ENCODE results near the gene BEND5. TPM values are rescaled to one million over a fixed set of nuclear protein-coding genes. Genes with fewer than 3 reads are reported as not detected.

BEND5 gene
- total RNA-seq, 1 donor from 2014 or later = 13.1 TPM

- Mint-ChIP-seq H3K4me1 (ENCODE audit: low read depth) (no peaks in the 10 kb centered on the region), H3K27me3 (ENCODE audit: low read depth) (no peaks in the 10 kb centered on the region), H3K27ac (no peak overlapping the region), H3K36me3 (ENCODE audit: low read depth) (peaks cover 4% of the 10 kb centered on the region), H3K9me3 (no peaks in the 10 kb centered on the region), H3K4me3 (ENCODE audit: low read depth) (no peak overlapping the region)
- intact Hi-C loops (cut with micrococcal nuclease) = no loop called here
- DNase-seq (ENCODE audit: low spot score) = no peak
Observed at GRCh38 chr1:48730164-48730910, 46.4 kb downstream of the BEND5 start.

- Mint-ChIP-seq H3K9me3 (no peaks in the 10 kb centered on the region), H3K27me3 (ENCODE audit: low read depth) (peaks cover 3% of the 10 kb centered on the region), H3K36me3 (ENCODE audit: low read depth) (no peaks in the 10 kb centered on the region), H3K27ac (no peak overlapping the region), H3K4me1 (ENCODE audit: low read depth) (no peaks in the 10 kb centered on the region), H3K4me3 (ENCODE audit: low read depth) (no peak overlapping the region)
- no peak for DNase-seq (ENCODE audit: low spot score)
- intact Hi-C loops (cut with micrococcal nuclease) = no loop called here
Observed at GRCh38 chr1:48728584-48728983, 48.1 kb downstream of the BEND5 start.

- no peak for DNase-seq (ENCODE audit: low spot score)
- intact Hi-C loops (cut with micrococcal nuclease) = no loop called here
- H3K4me1 Mint-ChIP-seq (ENCODE audit: low read depth) = no peaks in the 10 kb centered on the region
- no peaks in the 10 kb centered on the region for H3K9me3 Mint-ChIP-seq
- no peak overlapping the region for H3K4me3 Mint-ChIP-seq (ENCODE audit: low read depth)
- H3K36me3 Mint-ChIP-seq (ENCODE audit: low read depth) = no peaks in the 10 kb centered on the region
- no peak overlapping the region for H3K27ac Mint-ChIP-seq
- H3K27me3 Mint-ChIP-seq (ENCODE audit: low read depth) = peaks cover 3% of the 10 kb centered on the region
Observed at GRCh38 chr1:48726557-48727215, 50.0 kb downstream of the BEND5 start.

GRCh38 chr1:48726139-48726538 is 50.6 kb downstream of the BEND5 start:
- DNase-seq (ENCODE audit: low spot score) = no peak
- Mint-ChIP-seq H3K36me3 (ENCODE audit: low read depth) (no peaks in the 10 kb centered on the region), H3K27ac (no peak overlapping the region), H3K4me1 (ENCODE audit: low read depth) (no peaks in the 10 kb centered on the region), H3K4me3 (ENCODE audit: low read depth) (no peak overlapping the region), H3K27me3 (ENCODE audit: low read depth) (peaks cover 3% of the 10 kb centered on the region), H3K9me3 (no peaks in the 10 kb centered on the region)
- intact Hi-C loops (cut with micrococcal nuclease) = no loop called here

- intact Hi-C loops (cut with micrococcal nuclease) = no loop called here
- H3K9me3 Mint-ChIP-seq = no peaks in the 10 kb centered on the region
- no peaks in the 10 kb centered on the region for H3K36me3 Mint-ChIP-seq (ENCODE audit: low read depth)
- no peak for DNase-seq (ENCODE audit: low spot score)
- no peak overlapping the region for H3K4me3 Mint-ChIP-seq (ENCODE audit: low read depth)
- H3K27ac Mint-ChIP-seq = no peak overlapping the region
- H3K4me1 Mint-ChIP-seq (ENCODE audit: low read depth) = no peaks in the 10 kb centered on the region
- peaks cover 3% of the 10 kb centered on the region for H3K27me3 Mint-ChIP-seq (ENCODE audit: low read depth)
Observed at GRCh38 chr1:48725341-48726046, 51.2 kb downstream of the BEND5 start.

- Mint-ChIP-seq H3K4me1 (ENCODE audit: low read depth) (no peaks in the 10 kb centered on the region), H3K27ac (no peak overlapping the region), H3K4me3 (ENCODE audit: low read depth) (no peak overlapping the region), H3K36me3 (ENCODE audit: low read depth) (no peaks in the 10 kb centered on the region), H3K9me3 (no peaks in the 10 kb centered on the region), H3K27me3 (ENCODE audit: low read depth) (peaks cover 3% of the 10 kb centered on the region)
- DNase-seq (ENCODE audit: low spot score) = no peak
- intact Hi-C loops (cut with micrococcal nuclease) = no loop called here
Observed at GRCh38 chr1:48720929-48721328, 55.8 kb downstream of the BEND5 start.

GRCh38 chr1:48718705-48719104 is 58.0 kb downstream of the BEND5 start:
- H3K36me3 Mint-ChIP-seq (ENCODE audit: low read depth) = no peaks in the 10 kb centered on the region
- no peak overlapping the region for H3K4me3 Mint-ChIP-seq (ENCODE audit: low read depth)
- intact Hi-C loops (cut with micrococcal nuclease) = no loop called here
- peaks cover 3% of the 10 kb centered on the region for H3K4me1 Mint-ChIP-seq (ENCODE audit: low read depth)
- no peaks in the 10 kb centered on the region for H3K9me3 Mint-ChIP-seq
- no peak for DNase-seq (ENCODE audit: low spot score)
- no peak overlapping the region for H3K27ac Mint-ChIP-seq
- H3K27me3 Mint-ChIP-seq (ENCODE audit: low read depth) = peaks cover under 1% of the 10 kb centered on the region

GRCh38 chr1:48718116-48718630 is 58.5 kb downstream of the BEND5 start:
- H3K4me1 Mint-ChIP-seq (ENCODE audit: low read depth) = peaks cover 3% of the 10 kb centered on the region
- H3K4me3 Mint-ChIP-seq (ENCODE audit: low read depth) = no peak overlapping the region
- no peaks in the 10 kb centered on the region for H3K9me3 Mint-ChIP-seq
- H3K27me3 Mint-ChIP-seq (ENCODE audit: low read depth) = no peaks in the 10 kb centered on the region
- no peak for DNase-seq (ENCODE audit: low spot score)
- no peak overlapping the region for H3K27ac Mint-ChIP-seq
- intact Hi-C loops (cut with micrococcal nuclease) = no loop called here
- no peaks in the 10 kb centered on the region for H3K36me3 Mint-ChIP-seq (ENCODE audit: low read depth)

- intact Hi-C loops (cut with micrococcal nuclease) = no loop called here
- Mint-ChIP-seq H3K27ac (no peak overlapping the region), H3K4me3 (ENCODE audit: low read depth) (no peak overlapping the region), H3K36me3 (ENCODE audit: low read depth) (no peaks in the 10 kb centered on the region), H3K27me3 (ENCODE audit: low read depth) (no peaks in the 10 kb centered on the region), H3K4me1 (ENCODE audit: low read depth) (peaks cover 3% of the 10 kb centered on the region), H3K9me3 (no peaks in the 10 kb centered on the region)
- DNase-seq (ENCODE audit: low spot score) = no peak
Observed at GRCh38 chr1:48717082-48717481, 59.6 kb downstream of the BEND5 start.

GRCh38 chr1:48715921-48716320 is 60.8 kb downstream of the BEND5 start:
- H3K4me1 Mint-ChIP-seq (ENCODE audit: low read depth) = peaks cover 3% of the 10 kb centered on the region
- H3K9me3 Mint-ChIP-seq = no peaks in the 10 kb centered on the region
- no peaks in the 10 kb centered on the region for H3K36me3 Mint-ChIP-seq (ENCODE audit: low read depth)
- no peak overlapping the region for H3K4me3 Mint-ChIP-seq (ENCODE audit: low read depth)
- no peak overlapping the region for H3K27ac Mint-ChIP-seq
- H3K27me3 Mint-ChIP-seq (ENCODE audit: low read depth) = no peaks in the 10 kb centered on the region
- DNase-seq (ENCODE audit: low spot score) = no peak
- intact Hi-C loops (cut with micrococcal nuclease) = no loop called here

- Mint-ChIP-seq H3K9me3 (no peaks in the 10 kb centered on the region), H3K27ac (no peak overlapping the region), H3K4me1 (ENCODE audit: low read depth) (peaks cover 3% of the 10 kb centered on the region), H3K27me3 (ENCODE audit: low read depth) (no peaks in the 10 kb centered on the region), H3K36me3 (ENCODE audit: low read depth) (no peaks in the 10 kb centered on the region), H3K4me3 (ENCODE audit: low read depth) (no peak overlapping the region)
- intact Hi-C loops (cut with micrococcal nuclease) = no loop called here
- DNase-seq (ENCODE audit: low spot score) = no peak
Observed at GRCh38 chr1:48710915-48711314, 65.8 kb downstream of the BEND5 start.

GRCh38 chr1:48710318-48710717 is 66.4 kb downstream of the BEND5 start:
- no peak overlapping the region for H3K4me3 Mint-ChIP-seq (ENCODE audit: low read depth)
- intact Hi-C loops (cut with micrococcal nuclease) = no loop called here
- peaks cover 5% of the 10 kb centered on the region for H3K27me3 Mint-ChIP-seq (ENCODE audit: low read depth)
- no peaks in the 10 kb centered on the region for H3K36me3 Mint-ChIP-seq (ENCODE audit: low read depth)
- H3K4me1 Mint-ChIP-seq (ENCODE audit: low read depth) = peaks cover 3% of the 10 kb centered on the region
- no peak for DNase-seq (ENCODE audit: low spot score)
- H3K9me3 Mint-ChIP-seq = no peaks in the 10 kb centered on the region
- H3K27ac Mint-ChIP-seq = no peak overlapping the region

- Mint-ChIP-seq H3K27me3 (ENCODE audit: low read depth) (peaks cover 26% of the 10 kb centered on the region), H3K9me3 (no peaks in the 10 kb centered on the region), H3K36me3 (ENCODE audit: low read depth) (no peaks in the 10 kb centered on the region), H3K27ac (no peak overlapping the region), H3K4me3 (ENCODE audit: low read depth) (no peak overlapping the region), H3K4me1 (ENCODE audit: low read depth) (no peaks in the 10 kb centered on the region)
- intact Hi-C loops (cut with micrococcal nuclease) = no loop called here
- no peak for DNase-seq (ENCODE audit: low spot score)
Observed at GRCh38 chr1:48704736-48705135, 72.0 kb downstream of the BEND5 start.

All from activated T-helper 2 cell treated with anti-CD3 and anti-CD28 coated beads, Interferon-gamma antibody, Interleukin-2, Interleukin-4, amounts not matched to agents 10 μg/mL and 5 μg/mL and 100 μg/mL, durations not matched to agents 14 hours and 24 hours and 36 hours (primary cell).